Cerebellar cortex (tissue), 1 donor: ENCODE results near the gene THSD4.
"Not testable (repeated sequence)": the region's sequence is repeated elsewhere in the genome, so short reads cannot be mapped to it uniquely, and the experiment has no call there.

ENCODE experiments used
- DNase-seq: peaks from one replicate; pipeline ENCODE4 v3.0.0-alpha.2; 2015; ENCODE audit warnings: low spot score

Gene THSD4

GRCh38 chr15:71349736-71350526 lies 234.7 kb downstream of the THSD4 start:
- no peak for DNase-seq

GRCh38 chr15:71350622-71351378 lies 235.5 kb downstream of the THSD4 start:
- DNase-seq = no peak

- DNase-seq = no peak
These were observed 236.9 kb downstream of the THSD4 start for GRCh38 chr15:71352125-71352524.

- DNase-seq = no peak
These were observed 237.5 kb downstream of the THSD4 start for GRCh38 chr15:71352765-71353164.

- no peak for DNase-seq
These were observed 237.9 kb downstream of the THSD4 start for GRCh38 chr15:71353171-71353570.

GRCh38 chr15:71355268-71355667 lies 240.0 kb downstream of the THSD4 start:
- no peak for DNase-seq

- DNase-seq = no peak
These were observed 242.1 kb downstream of the THSD4 start for GRCh38 chr15:71357321-71357732.

GRCh38 chr15:71357967-71358366 lies 242.7 kb downstream of the THSD4 start:
- no peak for DNase-seq

- no peak for DNase-seq
These were observed 244.0 kb downstream of the THSD4 start for GRCh38 chr15:71359246-71359645.

GRCh38 chr15:71362556-71362955 lies 247.3 kb downstream of the THSD4 start:
- no peak for DNase-seq

- no peak for DNase-seq
These were observed 248.0 kb downstream of the THSD4 start for GRCh38 chr15:71362987-71363968.

- DNase-seq = no peak
These were observed 248.9 kb downstream of the THSD4 start for GRCh38 chr15:71364117-71364584.

GRCh38 chr15:71366522-71366921 lies 251.3 kb downstream of the THSD4 start:
- DNase-seq = no peak

GRCh38 chr15:71366926-71367325 lies 251.7 kb downstream of the THSD4 start:
- DNase-seq = no peak

GRCh38 chr15:71367737-71368136 lies 252.5 kb downstream of the THSD4 start:
- DNase-seq = not testable (repeated sequence)

GRCh38 chr15:71372769-71373168 lies 257.5 kb downstream of the THSD4 start:
- not testable (repeated sequence) for DNase-seq

- DNase-seq = no peak
These were observed 258.6 kb downstream of the THSD4 start for GRCh38 chr15:71373917-71374316.

- DNase-seq = no peak
These were observed 259.5 kb downstream of the THSD4 start for GRCh38 chr15:71374607-71375352.

- no peak for DNase-seq
These were observed 260.7 kb downstream of the THSD4 start for GRCh38 chr15:71375934-71376333.

GRCh38 chr15:71379893-71380292 lies 264.6 kb downstream of the THSD4 start:
- DNase-seq = no peak

GRCh38 chr15:71380345-71380744 lies 265.1 kb downstream of the THSD4 start:
- DNase-seq = no peak
